ENCODE measurements around the gene CDKAL1. TPM values are rescaled to one million over a fixed set of nuclear protein-coding genes. Genes with fewer than 3 reads are reported as not detected.

CDKAL1 gene
- total RNA-seq, 1 experiment from 2014 or later, result 20.6 TPM

- no peak overlapping the region for H3K4me3 Mint-ChIP-seq
- H3K36me3 Mint-ChIP-seq, result peaks cover 13% of the 10 kb centered on the region
- POLR2A ChIA-PET, result no interaction called here
- CTCF ChIA-PET, result interaction anchor here (0.9 kb wide), 1 partner anchor 12 kb away, joined by 4 read pairs; no protein-coding TSS in a partner anchor
- ATAC-seq (no peak), DNase-seq (ENCODE audit: low spot score) (no peak)
- no peaks in the 10 kb centered on the region for H3K27me3 Mint-ChIP-seq (ENCODE audit: low read depth)
- H3K9me3 Mint-ChIP-seq, result no peaks in the 10 kb centered on the region
- no peak overlapping the region for H3K27ac Mint-ChIP-seq
- TF ChIP-seq ZNF423 (CRISPR knock-in tag; IDR thresholded peaks at IDR 0.05) (no peak), STAT6 (CRISPR knock-in tag; conservative IDR thresholded peaks at IDR 0.05; ENCODE audit: low read depth) (no peak), E2F5 (CRISPR knock-in tag; IDR thresholded peaks at IDR 0.05) (no peak), ZNF532 (CRISPR knock-in tag; IDR thresholded peaks at IDR 0.05; ENCODE audit: borderline replicate concordance) (no peak)
- H3K4me1 Mint-ChIP-seq, result peaks cover 10% of the 10 kb centered on the region
These were observed 4.7 kb downstream of the CDKAL1 start for GRCh38 chr6:20538907-20539306.

GRCh38 chr6:20539387-20539786, 5.1 kb downstream of the CDKAL1 start:
- ChIA-PET CTCF (no interaction called here), POLR2A (no interaction called here)
- no peaks in the 10 kb centered on the region for H3K27me3 Mint-ChIP-seq (ENCODE audit: low read depth)
- peaks cover 13% of the 10 kb centered on the region for H3K36me3 Mint-ChIP-seq
- DNase-seq (ENCODE audit: low spot score) (no peak), ATAC-seq (no peak)
- H3K27ac Mint-ChIP-seq, result no peak overlapping the region
- H3K4me1 Mint-ChIP-seq, result peaks cover 9% of the 10 kb centered on the region
- H3K9me3 Mint-ChIP-seq, result no peaks in the 10 kb centered on the region
- no peak overlapping the region for H3K4me3 Mint-ChIP-seq
- no peak for TF ChIP-seq TCF7 (CRISPR knock-in tag; IDR thresholded peaks at IDR 0.05; ENCODE audit: low read depth)
- TF ChIP-seq ATF6 (CRISPR knock-in tag; IDR thresholded peaks at IDR 0.05), result no peak
- TF ChIP-seq CREB1 (CRISPR knock-in tag; IDR thresholded peaks at IDR 0.05), result no peak
- TF ChIP-seq USF2 (CRISPR knock-in tag; IDR thresholded peaks at IDR 0.05), result no peak
- no peak for TF ChIP-seq ZNF317 (CRISPR knock-in tag; IDR thresholded peaks at IDR 0.05; ENCODE audit: borderline replicate concordance, low read depth)
- TF ChIP-seq ZNF416 (CRISPR knock-in tag; IDR thresholded peaks at IDR 0.05), result no peak
- no peak for TF ChIP-seq ZNF232 (CRISPR knock-in tag; IDR thresholded peaks at IDR 0.05)
- no peak for TF ChIP-seq ERG (CRISPR knock-in tag; IDR thresholded peaks at IDR 0.05)
- no peak for TF ChIP-seq NFYB (CRISPR knock-in tag; conservative IDR thresholded peaks at IDR 0.05; ENCODE audit: low read depth)
- TF ChIP-seq MAX (CRISPR knock-in tag; IDR thresholded peaks at IDR 0.05), result no peak
- TF ChIP-seq ARID4B (CRISPR knock-in tag; IDR thresholded peaks at IDR 0.05; ENCODE audit: borderline replicate concordance), result no peak
- TF ChIP-seq ATF1 (CRISPR knock-in tag; IDR thresholded peaks at IDR 0.05), result no peak
- TF ChIP-seq GRHL2 (CRISPR knock-in tag; IDR thresholded peaks at IDR 0.05; ENCODE audit: insufficient replicate concordance, severe bottlenecking), result no peak
- TF ChIP-seq FOXJ3 (CRISPR knock-in tag; IDR thresholded peaks at IDR 0.05; ENCODE audit: borderline replicate concordance), result no peak
